ENCODE measurements around the gene PPFIBP1.

DNA sequence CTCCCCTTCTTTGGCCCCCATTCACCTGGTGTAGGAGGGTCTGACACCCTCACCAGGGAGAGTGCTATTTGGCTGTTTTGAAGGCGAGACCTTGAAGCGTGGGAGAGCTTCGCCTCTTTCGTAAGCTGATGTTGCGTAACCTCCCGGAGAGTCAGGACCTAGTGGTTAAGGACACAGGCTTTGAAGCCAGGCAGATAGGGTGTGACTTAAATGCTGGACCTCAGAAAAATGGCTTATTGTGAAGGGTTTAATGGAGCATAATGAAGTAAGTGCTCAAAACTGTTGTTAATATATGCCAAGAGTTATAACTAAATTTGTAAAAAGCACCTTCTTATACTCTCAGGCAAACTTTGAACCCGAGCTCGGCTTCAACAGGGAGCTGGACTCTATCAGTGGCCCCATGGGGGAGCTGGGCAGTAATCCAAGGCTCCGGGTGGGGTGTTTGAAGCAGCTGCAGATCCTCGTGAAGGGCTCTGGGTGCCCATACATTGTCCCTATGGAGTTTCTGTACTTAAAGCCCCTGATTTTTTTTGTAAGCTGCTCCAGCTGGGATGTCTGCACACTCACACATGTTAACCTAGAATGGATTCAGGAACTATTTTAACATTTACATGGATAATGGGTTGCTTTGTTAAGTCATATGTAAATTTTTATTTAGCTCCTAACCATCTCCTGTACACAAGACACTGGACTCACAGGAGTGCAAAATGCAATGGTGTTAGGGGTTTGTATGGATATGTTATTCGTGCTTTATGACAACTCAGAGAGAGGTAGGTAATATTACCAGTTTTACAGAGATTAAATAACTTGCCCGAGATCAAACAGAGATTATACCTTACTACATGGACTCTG, 26.0 kb downstream of the PPFIBP1 start:
- TF ChIP-seq CTCF (IDR thresholded peaks at IDR 0.05), result no peak
- no peak for TF ChIP-seq POLR2A (IDR thresholded peaks at IDR 0.05)

All from lower leg skin (tissue), 3 donors.